HL-60 (cell line): Measurements from ENCODE around the gene CENPA.

ENCODE experiments used
- DNase-seq, 2 experiments: peaks; one replicate each; pipeline ENCODE4 v3.0.0-alpha.2; 2010 to 2020; ENCODE audit warnings: low read depth in 1 of 2, low spot score in 1 of 2
- H3K27ac ChIP-seq: fragments of 250-450 bp; sonication (Bioruptor Pico); replicated peaks from 2 replicates; pipeline ENCODE4 v1.5.1; 2020; ENCODE audit warnings: mild to moderate bottlenecking, moderate library complexity
- H3K27me3 ChIP-seq: fragments of 250-450 bp; sonication (Bioruptor Pico); 2 replicates; pipeline ENCODE4 v1.5.1; 2021; ENCODE audit warnings: mild to moderate bottlenecking, moderate library complexity; ENCODE audit not compliant: insufficient read depth, poor library complexity, severe bottlenecking
- H3K4me3 ChIP-seq: replicated peaks from 2 replicates; pipeline ENCODE4 v1.5.1; 2011; ENCODE audit warnings: mild to moderate bottlenecking, control low read depth, low read length; ENCODE audit not compliant: insufficient read depth
- GABPA ChIP-seq: IDR thresholded peaks from 2 replicates; pipeline ENCODE4 v1.6.1; 2012; ENCODE audit warnings: low read depth
- POLR2AphosphoS5 ChIP-seq: IDR thresholded peaks from 2 replicates; pipeline ENCODE4 v1.6.1; 2012; ENCODE audit warnings: low read depth
- SPI1 ChIP-seq: IDR thresholded peaks from 2 replicates; pipeline ENCODE4 v1.6.1; 2012; ENCODE audit warnings: low read depth, mild to moderate bottlenecking, borderline replicate concordance
- TF ChIP-seq, protein P1 (sequence below): IDR thresholded peaks from one replicate; pipeline ENCODE4 v1.5.1; 2011; ENCODE audit warnings: low read length, control low read depth, inconsistent platforms; ENCODE audit not compliant: insufficient read depth
- TF ChIP-seq, protein P2 (sequence below): IDR thresholded peaks from 2 replicates; pipeline ENCODE4 v1.6.1; 2012; ENCODE audit warnings: low read depth; ENCODE audit not compliant: insufficient replicate concordance

CENPA gene

DNA sequence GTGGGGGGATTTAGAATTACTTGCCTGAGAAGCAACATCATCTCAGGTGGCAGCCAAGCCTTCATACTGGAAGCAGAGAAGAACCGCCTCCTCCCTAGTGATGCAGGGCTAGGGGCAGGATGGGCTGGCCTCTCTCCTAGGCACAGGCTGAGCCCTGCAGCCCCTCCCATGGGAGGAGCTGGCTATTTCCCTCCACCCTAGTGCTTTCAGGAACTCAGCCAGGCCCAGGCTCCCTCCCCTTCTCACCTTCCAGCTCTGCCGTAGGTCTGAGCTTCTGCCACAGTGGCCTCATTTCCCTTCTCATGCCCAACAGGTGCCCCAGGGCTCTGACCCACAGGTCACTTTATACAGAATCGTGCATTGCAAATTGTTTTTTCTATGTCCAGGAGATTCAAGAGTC is 31.0 kb downstream of the CENPA start:
- H3K27me3 ChIP-seq = peaks cover 3% of the 10 kb centered on the region
- no peak overlapping the region for H3K4me3 ChIP-seq
- DNase-seq = no peak
- TF ChIP-seq GABPA = no peak
- TF ChIP-seq POLR2AphosphoS5 = no peak
- TF ChIP-seq, protein P1, sequence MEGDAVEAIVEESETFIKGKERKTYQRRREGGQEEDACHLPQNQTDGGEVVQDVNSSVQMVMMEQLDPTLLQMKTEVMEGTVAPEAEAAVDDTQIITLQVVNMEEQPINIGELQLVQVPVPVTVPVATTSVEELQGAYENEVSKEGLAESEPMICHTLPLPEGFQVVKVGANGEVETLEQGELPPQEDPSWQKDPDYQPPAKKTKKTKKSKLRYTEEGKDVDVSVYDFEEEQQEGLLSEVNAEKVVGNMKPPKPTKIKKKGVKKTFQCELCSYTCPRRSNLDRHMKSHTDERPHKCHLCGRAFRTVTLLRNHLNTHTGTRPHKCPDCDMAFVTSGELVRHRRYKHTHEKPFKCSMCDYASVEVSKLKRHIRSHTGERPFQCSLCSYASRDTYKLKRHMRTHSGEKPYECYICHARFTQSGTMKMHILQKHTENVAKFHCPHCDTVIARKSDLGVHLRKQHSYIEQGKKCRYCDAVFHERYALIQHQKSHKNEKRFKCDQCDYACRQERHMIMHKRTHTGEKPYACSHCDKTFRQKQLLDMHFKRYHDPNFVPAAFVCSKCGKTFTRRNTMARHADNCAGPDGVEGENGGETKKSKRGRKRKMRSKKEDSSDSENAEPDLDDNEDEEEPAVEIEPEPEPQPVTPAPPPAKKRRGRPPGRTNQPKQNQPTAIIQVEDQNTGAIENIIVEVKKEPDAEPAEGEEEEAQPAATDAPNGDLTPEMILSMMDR = no peak
- TF ChIP-seq, protein P2, sequence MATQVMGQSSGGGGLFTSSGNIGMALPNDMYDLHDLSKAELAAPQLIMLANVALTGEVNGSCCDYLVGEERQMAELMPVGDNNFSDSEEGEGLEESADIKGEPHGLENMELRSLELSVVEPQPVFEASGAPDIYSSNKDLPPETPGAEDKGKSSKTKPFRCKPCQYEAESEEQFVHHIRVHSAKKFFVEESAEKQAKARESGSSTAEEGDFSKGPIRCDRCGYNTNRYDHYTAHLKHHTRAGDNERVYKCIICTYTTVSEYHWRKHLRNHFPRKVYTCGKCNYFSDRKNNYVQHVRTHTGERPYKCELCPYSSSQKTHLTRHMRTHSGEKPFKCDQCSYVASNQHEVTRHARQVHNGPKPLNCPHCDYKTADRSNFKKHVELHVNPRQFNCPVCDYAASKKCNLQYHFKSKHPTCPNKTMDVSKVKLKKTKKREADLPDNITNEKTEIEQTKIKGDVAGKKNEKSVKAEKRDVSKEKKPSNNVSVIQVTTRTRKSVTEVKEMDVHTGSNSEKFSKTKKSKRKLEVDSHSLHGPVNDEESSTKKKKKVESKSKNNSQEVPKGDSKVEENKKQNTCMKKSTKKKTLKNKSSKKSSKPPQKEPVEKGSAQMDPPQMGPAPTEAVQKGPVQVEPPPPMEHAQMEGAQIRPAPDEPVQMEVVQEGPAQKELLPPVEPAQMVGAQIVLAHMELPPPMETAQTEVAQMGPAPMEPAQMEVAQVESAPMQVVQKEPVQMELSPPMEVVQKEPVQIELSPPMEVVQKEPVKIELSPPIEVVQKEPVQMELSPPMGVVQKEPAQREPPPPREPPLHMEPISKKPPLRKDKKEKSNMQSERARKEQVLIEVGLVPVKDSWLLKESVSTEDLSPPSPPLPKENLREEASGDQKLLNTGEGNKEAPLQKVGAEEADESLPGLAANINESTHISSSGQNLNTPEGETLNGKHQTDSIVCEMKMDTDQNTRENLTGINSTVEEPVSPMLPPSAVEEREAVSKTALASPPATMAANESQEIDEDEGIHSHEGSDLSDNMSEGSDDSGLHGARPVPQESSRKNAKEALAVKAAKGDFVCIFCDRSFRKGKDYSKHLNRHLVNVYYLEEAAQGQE = no peak
- TF ChIP-seq SPI1 = no peak
- H3K27ac ChIP-seq = no peak overlapping the region

DNA sequence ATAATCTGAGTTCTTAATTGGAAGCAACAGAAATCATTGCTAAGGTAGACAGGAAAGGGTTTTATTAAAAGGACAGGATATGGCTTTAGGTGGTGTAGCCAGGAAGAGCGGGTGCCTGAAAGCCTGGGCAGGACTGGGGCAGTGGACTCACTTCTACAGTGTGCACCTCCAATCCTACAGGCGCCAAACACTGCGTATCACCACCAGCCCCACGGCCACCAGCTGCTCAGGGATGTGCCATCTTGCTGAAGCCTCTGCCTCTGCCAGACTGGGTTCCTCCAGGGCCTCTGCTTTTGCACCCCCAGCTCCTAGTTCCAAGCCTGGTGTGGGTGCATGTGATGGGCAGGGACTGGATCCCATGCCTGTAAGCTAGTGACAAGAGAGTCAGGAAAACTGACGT is 32.4 kb downstream of the CENPA start:
- DNase-seq = no peak
- no peak overlapping the region for H3K4me3 ChIP-seq
- H3K27ac ChIP-seq = no peak overlapping the region
- H3K27me3 ChIP-seq = peaks cover 3% of the 10 kb centered on the region
- TF ChIP-seq SPI1 = no peak
- TF ChIP-seq POLR2AphosphoS5 = no peak
- TF ChIP-seq, protein P2 = no peak
- TF ChIP-seq, protein P1 = no peak
- no peak for TF ChIP-seq GABPA

DNA sequence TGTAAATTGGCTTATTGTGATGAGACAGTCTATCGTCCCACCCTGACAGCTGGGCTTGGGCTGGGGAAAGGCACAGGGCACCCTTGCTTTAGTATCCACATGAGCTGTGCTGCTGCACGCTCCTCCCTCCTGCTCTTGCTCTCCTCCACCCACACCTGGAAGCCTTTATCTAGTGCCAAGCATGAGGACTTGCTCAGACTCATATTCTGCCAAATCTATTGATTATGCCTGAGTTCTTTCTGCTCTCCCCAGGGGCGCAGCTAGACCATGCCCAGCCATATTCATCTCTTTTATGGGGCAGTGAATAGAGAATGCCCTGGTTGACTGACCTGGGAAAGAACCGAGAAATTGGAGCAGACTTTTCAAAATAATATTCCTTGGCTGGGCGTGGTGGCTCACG is 33.1 kb downstream of the CENPA start:
- TF ChIP-seq, protein P1 = no peak
- TF ChIP-seq, protein P2 = no peak
- no peak for TF ChIP-seq SPI1

More for the DNA sequence above, 33.1 kb downstream of the CENPA start:
- Histone ChIP-seq H3K27ac (no peak overlapping the region), H3K4me3 (no peak overlapping the region), H3K27me3 (peaks cover 3% of the 10 kb centered on the region)
- no peak for DNase-seq
